PFSK-1 (cell line): Measurements from ENCODE around the gene MAP7.

ENCODE experiments used
- POLR2AphosphoS5 ChIP-seq: IDR thresholded peaks from 2 replicates; pipeline ENCODE4 v1.6.1; 2012; ENCODE audit warnings: low read depth, mild to moderate bottlenecking, control low read depth, low read length, moderate library complexity
- REST ChIP-seq, 2 experiments: IDR thresholded peaks; 2 replicates each; pipeline versions ENCODE4 v1.6.1 to v1.8.0; 2011 to 2012; ENCODE audit warnings: low read depth in 2 of 2, low read length in 2 of 2, control low read depth in 1 of 2, inconsistent platforms in 1 of 2, mild to moderate bottlenecking in 1 of 2, moderate library complexity in 1 of 2; ENCODE audit not compliant: insufficient read depth in 1 of 2

DNA sequence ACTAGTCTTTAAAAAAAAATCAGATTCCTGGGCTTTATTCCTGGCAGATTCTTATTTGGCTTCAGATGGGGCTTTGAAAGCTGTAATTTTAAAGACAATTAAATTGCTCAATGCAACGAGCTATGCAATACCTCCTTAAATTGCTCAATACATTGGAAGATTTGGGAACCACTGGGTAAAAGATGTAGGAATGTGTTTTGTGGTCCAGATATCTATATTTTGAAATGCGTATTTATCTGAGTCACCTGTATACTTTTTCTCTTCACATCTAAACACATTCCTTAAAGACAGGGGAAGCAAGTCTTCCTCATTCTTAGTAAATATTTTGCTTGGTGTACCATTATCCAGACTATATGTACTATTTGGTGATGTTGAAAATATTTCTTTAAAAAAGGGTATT lies 29.6 kb upstream of the MAP7 start:
- no peak for TF ChIP-seq REST (IDR thresholded peaks at IDR 0.05; ENCODE audit: insufficient read depth in 1 of 2, low read depth in 2 of 2, low read length in 2 of 2)
- no peak for TF ChIP-seq POLR2AphosphoS5
